Calu3 (cell line): Measurements from ENCODE around the gene RGS9BP. TPM values are rescaled to one million over a fixed set of nuclear protein-coding genes. Genes with fewer than 3 reads are reported as not detected.

ENCODE experiments used
- BruUV-seq: library from RNA; stranded (reverse); fragments of 400-500 nt; replicated peaks from 2 replicates; lab custom pipeline; 2021; lab: Mats Ljungman, UMichigan
- CTCF ChIA-PET: fragments of 300-600 bp; sonication (Branson Sonifier 250); formaldehyde crosslinking; loops from one replicate; lab custom pipeline; 2022; ENCODE audit warnings: antibody characterized with exemption; lab: Charles Lee
- DNase-seq: peaks from one replicate; pipeline ENCODE4 v3.0.0; 2022
- H3K27ac Mint-ChIP-seq: one replicate; pipeline ENCODE4 v1.8.0; 2022; ENCODE audit warnings: mixed read lengths; ENCODE audit not compliant: unreplicated experiment
- H3K27me3 Mint-ChIP-seq: one replicate; pipeline ENCODE4 v1.8.0; 2022; ENCODE audit warnings: mixed read lengths; ENCODE audit not compliant: unreplicated experiment
- H3K36me3 Mint-ChIP-seq: one replicate; pipeline ENCODE4 v1.8.0; 2022; ENCODE audit warnings: mild to moderate bottlenecking, moderate library complexity, mixed read lengths; ENCODE audit not compliant: insufficient read depth, unreplicated experiment
- H3K4me1 Mint-ChIP-seq: one replicate; pipeline ENCODE4 v1.8.0; 2022; ENCODE audit warnings: mild to moderate bottlenecking, low read depth, mixed read lengths; ENCODE audit not compliant: unreplicated experiment
- H3K4me3 Mint-ChIP-seq: one replicate; pipeline ENCODE4 v1.8.0; 2022; ENCODE audit warnings: mild to moderate bottlenecking, low read depth, moderate library complexity, mixed read lengths; ENCODE audit not compliant: unreplicated experiment
- H3K9me3 Mint-ChIP-seq: one replicate; pipeline ENCODE4 v1.8.0; 2022; ENCODE audit warnings: low read depth, mixed read lengths; ENCODE audit not compliant: unreplicated experiment
- CTCF ChIP-seq: fragments of 200-600 bp; IDR thresholded peaks from one replicate; pipeline ENCODE4 v1.8.0; 2022; ENCODE audit warnings: antibody characterized with exemption; ENCODE audit not compliant: unreplicated experiment
- intact Hi-C: fragments of 100-400 bp; cut with micrococcal nuclease; formaldehyde crosslinking; loops from one replicate; pipeline ENCODE4 v1.10.0; 2022; ENCODE audit not compliant: unreplicated experiment
- total RNA-seq: library from RNA; stranded (reverse); gene quantifications from 2 replicates; pipeline ENCODE4 v1.2.3, GENCODE V29; 2022

The RGS9BP gene
- total RNA-seq, 1 experiment from 2014 or later = 0.28 TPM

GRCh38 chr19:32631381-32631780 is 44.3 kb upstream of the RGS9BP start:
- no peak for TF ChIP-seq CTCF
- Mint-ChIP-seq H3K27me3 (no peaks in the 10 kb centered on the region), H3K9me3 (no peaks in the 10 kb centered on the region), H3K27ac (no peak overlapping the region), H3K4me3 (no peak overlapping the region), H3K4me1 (no peaks in the 10 kb centered on the region), H3K36me3 (peaks cover 34% of the 10 kb centered on the region)
- DNase-seq = no peak
- no TSS peak for BruUV-seq
- intact Hi-C loops = no loop called here
- CTCF ChIA-PET = no interaction called here

GRCh38 chr19:32637480-32637879 is 38.2 kb upstream of the RGS9BP start:
- DNase-seq = no peak
- intact Hi-C loops = no loop called here
- Mint-ChIP-seq H3K4me3 (no peak overlapping the region), H3K27me3 (no peaks in the 10 kb centered on the region), H3K4me1 (no peaks in the 10 kb centered on the region), H3K9me3 (no peaks in the 10 kb centered on the region), H3K27ac (no peak overlapping the region), H3K36me3 (peaks cover 43% of the 10 kb centered on the region)
- TF ChIP-seq CTCF = no peak
- CTCF ChIA-PET = no interaction called here
- BruUV-seq = no TSS peak

- no peak for DNase-seq
- no peaks in the 10 kb centered on the region for H3K9me3 Mint-ChIP-seq
- no peak overlapping the region for H3K27ac Mint-ChIP-seq
- CTCF ChIA-PET = no interaction called here
- BruUV-seq = no TSS peak
- TF ChIP-seq CTCF = no peak
- intact Hi-C loops = no loop called here
- H3K4me1 Mint-ChIP-seq = no peaks in the 10 kb centered on the region
- H3K4me3 Mint-ChIP-seq = no peak overlapping the region
- H3K27me3 Mint-ChIP-seq = no peaks in the 10 kb centered on the region
- H3K36me3 Mint-ChIP-seq = peaks cover 45% of the 10 kb centered on the region
Observed at GRCh38 chr19:32638625-32639024, 37.0 kb upstream of the RGS9BP start.

GRCh38 chr19:32642771-32643170 is 32.9 kb upstream of the RGS9BP start:
- TF ChIP-seq CTCF = no peak
- Mint-ChIP-seq H3K4me3 (no peak overlapping the region), H3K9me3 (no peaks in the 10 kb centered on the region), H3K27me3 (no peaks in the 10 kb centered on the region), H3K27ac (no peak overlapping the region), H3K4me1 (no peaks in the 10 kb centered on the region), H3K36me3 (peaks cover 58% of the 10 kb centered on the region)
- no TSS peak for BruUV-seq
- intact Hi-C loops = no loop called here
- no peak for DNase-seq
- CTCF ChIA-PET = no interaction called here
